ENCODE measurements around the gene BCORL1.

DNA sequence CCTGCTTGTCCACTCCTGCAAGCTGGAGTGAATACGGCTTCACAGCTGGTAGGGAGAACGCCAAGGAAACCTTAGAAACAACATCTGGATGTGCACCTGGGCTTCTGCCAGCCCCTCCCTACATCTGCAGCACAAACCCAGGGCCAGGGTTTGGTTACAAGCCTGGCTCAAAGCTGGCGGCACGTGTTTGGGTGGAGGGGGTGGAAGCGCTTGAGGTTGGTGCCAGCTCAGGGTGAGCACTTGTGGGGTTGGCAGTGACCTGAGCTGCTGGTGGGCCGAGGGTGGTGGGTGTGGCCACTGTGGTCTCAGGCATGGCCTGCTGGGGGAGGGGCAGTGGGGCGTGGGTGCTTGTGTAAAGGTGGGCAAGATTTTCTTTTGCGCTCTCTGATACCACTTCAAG is 112.3 kb downstream of the BCORL1 start:
- TF ChIP-seq EP300 (conservative IDR thresholded peaks at IDR 0.05; ENCODE audit: poor library complexity, severe bottlenecking) (no peak), POLR2AphosphoS5 (IDR thresholded peaks at IDR 0.05) (no peak), EZH2 (IDR thresholded peaks at IDR 0.05; ENCODE audit: borderline replicate concordance, insufficient read depth, low read length, poor library complexity, severe bottlenecking) (no peak), SMC3 (conservative IDR thresholded peaks at IDR 0.05; ENCODE audit: poor library complexity) (no peak)
- TF ChIP-seq, protein P1, sequence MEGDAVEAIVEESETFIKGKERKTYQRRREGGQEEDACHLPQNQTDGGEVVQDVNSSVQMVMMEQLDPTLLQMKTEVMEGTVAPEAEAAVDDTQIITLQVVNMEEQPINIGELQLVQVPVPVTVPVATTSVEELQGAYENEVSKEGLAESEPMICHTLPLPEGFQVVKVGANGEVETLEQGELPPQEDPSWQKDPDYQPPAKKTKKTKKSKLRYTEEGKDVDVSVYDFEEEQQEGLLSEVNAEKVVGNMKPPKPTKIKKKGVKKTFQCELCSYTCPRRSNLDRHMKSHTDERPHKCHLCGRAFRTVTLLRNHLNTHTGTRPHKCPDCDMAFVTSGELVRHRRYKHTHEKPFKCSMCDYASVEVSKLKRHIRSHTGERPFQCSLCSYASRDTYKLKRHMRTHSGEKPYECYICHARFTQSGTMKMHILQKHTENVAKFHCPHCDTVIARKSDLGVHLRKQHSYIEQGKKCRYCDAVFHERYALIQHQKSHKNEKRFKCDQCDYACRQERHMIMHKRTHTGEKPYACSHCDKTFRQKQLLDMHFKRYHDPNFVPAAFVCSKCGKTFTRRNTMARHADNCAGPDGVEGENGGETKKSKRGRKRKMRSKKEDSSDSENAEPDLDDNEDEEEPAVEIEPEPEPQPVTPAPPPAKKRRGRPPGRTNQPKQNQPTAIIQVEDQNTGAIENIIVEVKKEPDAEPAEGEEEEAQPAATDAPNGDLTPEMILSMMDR (IDR thresholded peaks at IDR 0.05; ENCODE audit: poor library complexity, severe bottlenecking): no peak
- TF ChIP-seq, protein P2, sequence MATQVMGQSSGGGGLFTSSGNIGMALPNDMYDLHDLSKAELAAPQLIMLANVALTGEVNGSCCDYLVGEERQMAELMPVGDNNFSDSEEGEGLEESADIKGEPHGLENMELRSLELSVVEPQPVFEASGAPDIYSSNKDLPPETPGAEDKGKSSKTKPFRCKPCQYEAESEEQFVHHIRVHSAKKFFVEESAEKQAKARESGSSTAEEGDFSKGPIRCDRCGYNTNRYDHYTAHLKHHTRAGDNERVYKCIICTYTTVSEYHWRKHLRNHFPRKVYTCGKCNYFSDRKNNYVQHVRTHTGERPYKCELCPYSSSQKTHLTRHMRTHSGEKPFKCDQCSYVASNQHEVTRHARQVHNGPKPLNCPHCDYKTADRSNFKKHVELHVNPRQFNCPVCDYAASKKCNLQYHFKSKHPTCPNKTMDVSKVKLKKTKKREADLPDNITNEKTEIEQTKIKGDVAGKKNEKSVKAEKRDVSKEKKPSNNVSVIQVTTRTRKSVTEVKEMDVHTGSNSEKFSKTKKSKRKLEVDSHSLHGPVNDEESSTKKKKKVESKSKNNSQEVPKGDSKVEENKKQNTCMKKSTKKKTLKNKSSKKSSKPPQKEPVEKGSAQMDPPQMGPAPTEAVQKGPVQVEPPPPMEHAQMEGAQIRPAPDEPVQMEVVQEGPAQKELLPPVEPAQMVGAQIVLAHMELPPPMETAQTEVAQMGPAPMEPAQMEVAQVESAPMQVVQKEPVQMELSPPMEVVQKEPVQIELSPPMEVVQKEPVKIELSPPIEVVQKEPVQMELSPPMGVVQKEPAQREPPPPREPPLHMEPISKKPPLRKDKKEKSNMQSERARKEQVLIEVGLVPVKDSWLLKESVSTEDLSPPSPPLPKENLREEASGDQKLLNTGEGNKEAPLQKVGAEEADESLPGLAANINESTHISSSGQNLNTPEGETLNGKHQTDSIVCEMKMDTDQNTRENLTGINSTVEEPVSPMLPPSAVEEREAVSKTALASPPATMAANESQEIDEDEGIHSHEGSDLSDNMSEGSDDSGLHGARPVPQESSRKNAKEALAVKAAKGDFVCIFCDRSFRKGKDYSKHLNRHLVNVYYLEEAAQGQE (IDR thresholded peaks at IDR 0.05; ENCODE audit: borderline replicate concordance): no peak

All from neural cell (in vitro differentiated cells).